Activated CD4-positive, alpha-beta T cell treated with anti-CD3 and anti-CD28 coated beads for 48 hours (primary cell): ENCODE data around the gene CCDC3.

Experiments
- DNase-seq: peaks from one replicate; pipeline ENCODE4 v3.0.0-alpha.2; 2020

Gene CCDC3

GRCh38 chr10:12960941-12961340 is 40.6 kb downstream of the CCDC3 start:
- DNase-seq, result no peak

DNA sequence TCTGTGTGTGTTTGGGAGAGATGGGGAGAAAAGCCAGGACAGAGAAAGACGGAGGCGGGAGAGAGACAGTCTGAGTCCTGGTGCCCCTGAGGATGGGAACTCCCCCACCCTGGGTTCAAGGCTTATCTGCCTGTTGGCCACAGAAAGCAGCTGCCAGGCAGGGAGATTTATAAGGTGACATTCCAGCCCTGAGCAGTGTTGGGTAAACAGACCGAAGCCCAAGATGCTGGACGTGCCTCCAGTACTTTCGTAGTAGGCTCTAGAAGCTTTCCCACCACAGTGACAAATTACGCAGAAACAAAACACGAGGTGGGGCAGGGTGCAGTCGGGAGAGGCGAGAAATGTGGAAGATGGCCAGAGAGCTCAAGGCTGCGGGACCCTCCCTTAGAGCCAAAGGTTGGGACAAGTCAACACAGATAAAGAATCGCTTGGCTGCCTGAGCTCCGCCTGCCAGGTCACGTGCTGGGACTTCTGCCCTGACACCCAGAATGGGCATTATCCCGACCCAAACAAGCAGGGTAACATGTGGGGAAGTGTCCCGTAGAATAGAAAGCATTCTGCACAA is 41.1 kb downstream of the CCDC3 start:
- no peak for DNase-seq

GRCh38 chr10:12958546-12959110 is 42.9 kb downstream of the CCDC3 start:
- no peak for DNase-seq

DNA sequence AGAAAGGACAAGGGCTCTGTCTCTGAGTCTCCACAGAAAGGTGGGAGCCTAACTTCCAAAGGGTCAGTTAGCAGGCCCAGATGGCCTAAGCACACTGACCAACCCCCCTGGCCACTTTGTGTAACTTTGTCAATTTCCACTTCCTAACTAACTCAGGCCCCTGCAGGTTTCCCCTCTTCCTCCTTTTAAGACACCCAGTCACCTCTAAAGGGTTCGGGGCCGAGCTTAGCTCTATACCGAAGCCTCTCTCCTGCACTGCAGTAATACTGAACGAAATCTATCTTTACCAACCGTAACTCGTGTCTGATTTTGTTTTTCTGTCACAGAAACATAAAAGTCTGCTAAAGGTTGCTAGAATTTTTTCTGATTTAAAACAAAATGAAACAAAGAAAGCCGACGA is 44.4 kb downstream of the CCDC3 start:
- no peak for DNase-seq

- no peak for DNase-seq
These were observed 46.6 kb downstream of the CCDC3 start for GRCh38 chr10:12954866-12955265.

- no peak for DNase-seq
These were observed 50.9 kb downstream of the CCDC3 start for GRCh38 chr10:12950583-12951128.

GRCh38 chr10:12949248-12949647 is 52.3 kb downstream of the CCDC3 start:
- peak; percentile 12 for DNase-seq

DNA sequence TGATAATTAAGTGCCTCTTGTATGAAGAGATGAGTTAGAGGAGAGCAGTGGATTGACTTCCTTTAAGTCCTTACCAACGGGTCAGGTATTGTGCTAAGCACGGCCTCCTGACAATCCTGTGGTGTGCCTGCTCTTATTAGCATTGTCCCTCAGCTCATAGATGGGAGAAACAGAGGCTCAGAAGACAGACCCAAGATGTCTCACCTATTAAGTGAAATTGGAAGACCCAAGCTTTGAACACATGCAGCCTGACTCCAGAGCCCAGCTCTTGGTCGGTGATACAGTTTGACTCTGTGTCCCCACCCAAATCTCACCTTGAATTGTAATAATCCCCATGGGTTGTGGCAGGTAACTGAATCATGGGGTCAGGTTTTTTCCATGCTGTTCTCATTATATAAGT is 53.8 kb downstream of the CCDC3 start:
- DNase-seq, result no peak

DNA sequence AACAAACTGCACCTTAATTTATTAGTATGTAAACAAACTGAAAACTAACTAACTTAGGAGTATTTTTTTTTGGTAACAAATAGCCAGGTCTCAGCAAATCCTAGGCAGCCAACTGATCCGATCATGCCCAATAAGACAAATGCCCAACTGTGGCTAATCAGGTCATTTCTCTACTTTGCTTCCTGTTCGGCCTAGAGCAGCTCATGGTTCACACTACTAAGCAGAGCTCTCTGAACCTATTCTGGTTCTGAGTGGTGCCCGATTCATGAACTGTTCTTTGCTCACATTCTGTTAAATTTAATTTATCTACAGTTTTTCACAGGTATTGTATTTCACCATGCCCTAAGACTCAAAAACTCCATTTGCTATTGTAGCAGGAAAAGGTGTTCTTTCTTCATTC is 55.1 kb downstream of the CCDC3 start:
- no peak for DNase-seq

DNA sequence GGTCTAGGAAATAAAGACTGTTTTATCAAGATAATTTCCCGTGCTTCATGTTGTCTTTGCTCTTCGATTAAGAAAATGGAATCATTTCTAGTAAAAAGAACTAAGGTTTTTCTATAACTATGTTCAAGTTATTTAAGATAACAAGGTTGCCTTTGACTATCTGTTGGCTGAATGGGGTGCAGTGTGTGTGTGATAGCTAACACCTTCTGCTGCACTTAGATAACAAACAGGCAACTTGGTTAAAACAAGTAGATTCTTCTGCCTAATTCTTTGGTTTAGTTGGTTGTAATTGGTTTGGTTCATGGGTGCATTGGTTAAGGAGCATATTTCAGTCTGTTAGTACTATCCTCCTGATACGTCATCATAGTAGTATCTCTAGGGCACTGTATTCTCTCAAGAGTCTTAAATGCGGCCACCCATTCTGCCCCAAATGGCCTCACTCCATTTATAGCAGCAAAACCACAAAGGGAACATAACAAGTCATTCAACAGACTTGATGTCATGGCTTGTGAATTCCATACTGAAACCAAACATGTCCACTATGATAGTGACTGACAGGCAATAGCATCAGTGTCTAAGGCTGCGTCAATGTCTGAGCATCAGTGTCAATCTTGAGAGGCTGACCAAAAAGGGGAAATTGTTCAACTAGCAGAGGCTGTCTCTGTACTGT is 55.7 kb downstream of the CCDC3 start:
- no peak for DNase-seq

DNA sequence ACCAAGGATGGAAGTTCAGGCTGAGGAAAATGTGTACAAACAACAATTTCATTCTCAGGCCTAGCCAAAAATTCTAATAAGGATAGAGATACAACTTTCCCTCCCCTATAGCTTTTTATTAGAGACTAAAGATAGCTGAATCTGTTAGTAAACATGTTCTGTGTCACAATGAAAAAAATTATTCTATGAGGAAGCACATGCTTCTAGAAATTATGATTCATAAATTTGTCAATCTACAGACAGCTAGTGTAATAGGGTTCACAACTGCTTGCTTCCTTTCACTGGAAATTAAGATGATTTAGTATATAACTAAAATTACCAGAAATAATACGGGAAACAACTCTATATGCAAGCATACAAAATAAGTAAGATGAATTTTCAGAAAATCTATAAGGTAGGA is 56.6 kb downstream of the CCDC3 start:
- no peak for DNase-seq

DNA sequence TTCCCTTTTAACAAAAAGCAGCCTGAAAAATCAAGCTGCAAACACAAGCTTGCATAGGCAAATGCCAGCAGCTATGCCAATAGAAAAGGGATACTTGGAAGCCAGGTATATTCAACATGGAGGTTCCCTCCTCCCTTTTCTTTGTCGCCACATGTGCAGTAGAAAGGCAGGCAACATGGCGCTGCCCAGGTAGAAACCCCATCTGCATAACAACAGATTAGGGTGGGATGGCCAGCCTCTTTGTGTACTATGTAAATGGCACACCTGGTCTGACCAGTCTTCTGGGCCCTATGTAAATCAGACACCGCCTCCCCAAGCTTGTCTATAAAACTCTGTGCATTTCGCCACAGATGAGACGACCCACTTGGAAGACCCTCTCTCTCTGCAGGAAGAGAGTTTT is 58.1 kb downstream of the CCDC3 start:
- DNase-seq, result no peak

DNA sequence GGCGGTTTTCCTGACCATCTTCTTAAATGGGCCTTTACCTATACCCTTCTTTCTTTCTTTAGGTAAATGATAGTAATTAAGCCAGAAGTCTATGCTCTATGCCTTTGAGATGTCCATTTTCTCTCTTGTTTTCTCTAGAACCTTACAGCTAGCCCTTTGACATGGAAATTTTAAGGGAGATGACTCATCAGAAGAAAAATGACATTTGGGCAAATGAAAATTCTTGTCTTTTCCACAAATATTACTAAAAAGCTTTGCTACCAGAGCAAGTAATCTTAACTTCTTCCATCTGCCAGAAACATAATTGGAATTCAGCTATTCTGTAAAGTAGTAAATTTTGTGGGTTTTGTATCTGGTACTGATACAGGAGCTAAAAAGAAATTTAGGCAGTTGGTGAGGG is 59.5 kb downstream of the CCDC3 start:
- DNase-seq, result no peak

DNA sequence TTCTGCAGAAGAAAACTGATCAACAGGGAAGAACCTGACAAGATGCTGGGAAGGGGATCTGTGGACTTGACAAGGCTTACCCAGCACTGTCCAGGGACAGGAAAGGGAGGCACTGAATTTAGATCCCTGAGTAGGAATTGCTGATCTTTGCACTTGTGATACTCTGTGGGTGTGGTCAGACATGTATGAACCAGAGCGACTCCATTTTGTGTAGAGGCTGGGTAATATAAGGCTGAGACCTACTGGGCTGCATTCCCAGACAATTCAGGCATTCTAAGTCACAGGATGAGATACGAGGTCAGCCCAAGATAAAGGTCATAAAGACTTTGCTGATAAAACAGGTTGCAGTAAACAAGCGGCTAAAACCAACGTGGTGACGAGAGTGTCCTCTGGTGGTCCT is 60.7 kb downstream of the CCDC3 start:
- DNase-seq, result no peak

DNA sequence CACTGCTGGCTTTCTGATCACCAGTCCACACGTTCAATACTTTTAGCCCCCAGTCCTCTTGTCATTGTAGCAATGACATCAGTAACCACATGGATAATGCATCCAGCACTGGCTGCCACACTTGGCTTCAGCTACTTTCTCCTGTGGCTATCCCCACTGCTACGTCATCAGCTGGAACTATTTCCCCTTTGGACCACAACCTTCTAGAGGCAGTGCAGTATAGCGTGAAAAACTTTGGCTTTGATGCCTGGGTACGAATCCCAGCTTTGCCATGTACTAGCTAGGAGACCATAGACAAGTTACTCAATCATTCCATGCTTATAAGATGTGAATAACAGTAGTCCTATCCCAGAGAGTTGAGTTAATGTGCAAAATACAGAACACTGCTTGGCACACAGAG is 63.2 kb downstream of the CCDC3 start:
- DNase-seq, result no peak

- DNase-seq, result no peak
These were observed 64.0 kb downstream of the CCDC3 start for GRCh38 chr10:12937527-12937926.

- no peak for DNase-seq
These were observed 66.7 kb downstream of the CCDC3 start for GRCh38 chr10:12934777-12935176.

DNA sequence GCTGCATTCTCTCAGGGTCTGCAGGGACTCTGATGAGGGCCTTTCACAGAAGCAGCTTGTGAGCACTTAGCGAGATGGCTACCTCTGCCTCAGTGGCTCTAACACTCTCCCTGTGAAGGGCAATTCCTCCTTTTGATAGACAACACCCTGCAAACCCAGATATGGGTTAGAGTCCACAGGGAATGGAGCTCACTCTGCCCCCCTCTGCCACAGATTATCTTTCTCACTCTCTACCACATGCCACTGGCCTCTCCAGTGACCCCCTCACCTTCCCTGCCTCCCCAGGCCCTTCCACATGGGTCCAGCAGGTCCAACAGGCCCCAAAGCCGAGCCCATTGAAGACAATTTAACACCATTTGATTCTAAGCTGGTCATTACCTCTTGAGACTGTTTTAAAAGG is 72.1 kb downstream of the CCDC3 start:
- DNase-seq, result no peak

DNA sequence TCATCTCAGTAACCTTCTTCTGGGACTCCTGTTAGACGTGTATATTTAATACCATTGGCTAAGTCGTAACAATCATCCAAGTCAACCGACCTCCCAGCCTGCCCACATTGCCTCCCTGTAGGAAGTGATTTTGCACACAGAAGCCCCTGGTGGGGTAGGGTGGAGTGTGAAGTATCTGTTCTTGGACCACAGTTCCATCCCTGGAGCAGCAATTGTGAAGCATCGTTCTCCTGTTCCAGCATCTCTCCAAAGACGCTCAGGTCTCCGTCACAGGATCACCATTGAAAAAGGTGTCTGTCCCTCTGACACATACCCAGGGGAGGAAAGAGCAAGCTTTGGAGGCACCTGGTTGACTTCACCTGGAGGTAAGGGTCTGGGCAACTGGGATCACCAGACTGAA is 72.9 kb downstream of the CCDC3 start:
- no peak for DNase-seq

DNA sequence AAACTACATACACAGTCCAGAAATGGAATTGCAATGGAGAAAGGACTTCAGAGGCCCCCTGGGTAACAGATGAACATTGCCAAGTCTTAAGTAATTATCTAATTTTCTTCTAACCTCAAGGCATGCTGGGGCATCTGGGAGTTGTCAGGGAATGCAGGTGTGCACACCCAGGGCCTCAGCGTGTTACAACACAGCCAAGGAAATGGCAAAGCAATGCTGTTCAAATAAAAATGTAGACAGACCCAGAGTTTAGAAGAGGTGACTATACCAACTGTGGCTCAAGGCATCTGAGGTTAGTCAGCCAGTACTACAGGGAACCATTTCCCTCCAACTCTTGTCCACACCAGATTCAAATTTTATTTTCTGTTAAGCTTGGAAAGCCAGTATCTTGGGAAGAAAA is 73.6 kb downstream of the CCDC3 start:
- DNase-seq, result no peak

DNA sequence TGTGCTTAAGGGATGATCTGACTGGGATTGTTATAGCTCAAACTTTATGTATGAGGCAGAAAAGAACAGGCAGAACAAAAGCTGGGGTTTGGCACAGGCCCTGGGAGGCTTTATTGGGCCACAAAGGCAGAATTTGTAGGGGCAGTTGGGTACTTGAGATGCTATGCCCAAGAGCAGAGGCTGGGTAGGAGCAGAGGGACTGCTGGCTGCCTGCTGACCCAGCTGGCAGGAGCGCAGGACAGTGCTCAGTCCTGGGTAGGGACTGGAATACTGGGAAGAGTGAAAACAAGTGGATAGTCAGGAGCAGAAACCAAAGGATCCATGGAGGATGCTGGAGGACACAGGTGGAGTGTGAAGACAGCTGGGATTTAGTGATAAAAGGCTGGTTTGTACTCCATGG is 75.7 kb downstream of the CCDC3 start:
- DNase-seq, result no peak

DNA sequence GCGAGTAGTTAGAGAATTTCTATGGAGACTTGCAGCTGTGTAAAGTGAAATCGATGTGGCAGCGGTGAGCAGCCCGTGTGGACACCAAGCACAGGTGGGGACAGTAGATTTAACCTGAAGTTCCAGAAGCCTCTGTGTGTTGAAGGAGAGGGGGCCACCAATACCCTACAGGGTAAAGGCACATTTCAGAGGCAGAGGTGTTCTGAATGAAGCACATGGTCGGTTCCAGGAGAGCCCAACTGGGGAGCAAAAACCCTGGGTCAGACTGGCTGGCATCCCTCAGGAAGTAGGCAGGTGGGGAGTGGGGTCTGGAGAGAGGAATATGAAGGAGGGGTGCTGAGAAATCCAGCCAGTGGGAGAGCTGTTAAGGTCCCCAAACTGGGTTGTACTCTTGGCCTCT is 76.6 kb downstream of the CCDC3 start:
- no peak for DNase-seq

DNA sequence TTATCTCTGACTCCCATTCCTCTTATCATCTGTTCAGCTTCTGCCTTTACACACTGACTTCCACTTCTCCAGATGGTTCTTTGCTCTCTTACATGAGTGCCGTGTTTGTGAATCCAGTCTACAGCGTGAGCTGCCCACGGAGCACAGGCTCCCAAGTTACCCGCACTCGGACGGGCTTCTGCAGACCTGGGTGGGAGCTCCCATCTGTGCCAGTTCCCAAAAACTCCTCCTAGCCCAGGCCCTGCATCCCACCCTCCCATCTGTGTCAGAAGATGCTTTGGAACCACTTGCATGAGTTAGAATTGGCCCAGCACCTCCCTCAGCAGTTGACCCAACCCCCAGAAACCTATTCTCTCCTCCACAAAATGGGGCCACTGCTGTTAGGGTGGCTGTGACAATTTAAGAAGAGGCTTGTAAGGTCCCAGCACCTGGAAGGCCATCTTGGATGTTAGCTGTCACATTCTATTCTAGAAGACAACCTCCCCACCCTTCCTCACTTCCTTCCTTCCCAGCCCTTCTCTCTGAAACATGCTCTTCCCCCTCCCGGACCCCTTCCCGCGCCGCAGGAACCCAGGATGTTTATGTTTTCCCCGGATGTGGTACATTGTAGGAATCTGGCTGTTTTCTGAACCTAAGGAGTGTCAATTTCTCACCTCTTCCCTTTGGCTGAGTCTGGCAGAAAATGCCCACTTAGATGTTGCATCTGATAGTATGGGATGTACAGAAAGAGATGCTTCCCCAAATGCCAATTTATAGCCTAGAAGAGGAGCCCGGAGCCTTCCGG is 79.2 kb downstream of the CCDC3 start:
- no peak for DNase-seq

GRCh38 chr10:12921163-12921562 is 80.3 kb downstream of the CCDC3 start:
- no peak for DNase-seq
